Spleen (tissue), 7 donors: ENCODE measurements around the gene PSMG1.

Source experiments
- CTCF ChIP-seq, 11 experiments: fragments of 200-600 bp in 7 of 11; fragments of 450-650 bp in 4 of 11; sonication (generic) in 4 of 11; IDR thresholded peaks in 8 of 11; conservative IDR thresholded peaks in 3 of 11; 1 replicate in 7 of 11; 2 replicates in 4 of 11; pipeline versions ENCODE4 v1.4.0 to v1.8.0; 2016 to 2021; ENCODE audit warnings: antibody characterized with exemption in 11 of 11, inconsistent platforms in 4 of 11, mild to moderate bottlenecking in 1 of 11
- POLR2A ChIP-seq, 3 donors: fragments of 450-650 bp; IDR thresholded peaks; one replicate each; pipeline ENCODE4 v1.5.1; 2017; ENCODE audit warnings: antibody characterized with exemption in 3 of 3, mild to moderate bottlenecking in 1 of 3
- POLR2AphosphoS5 ChIP-seq, 3 donors: sonication (generic); formaldehyde crosslinking; IDR thresholded peaks; one replicate each; pipeline ENCODE4 v1.5.1; 2017; ENCODE audit warnings: antibody characterized with exemption in 3 of 3
- donor health status: DM: no; HTN: no; CAD: no; lungs with moderate emphysema.
- donor health status: DM: no; HTN: no; CAD: no.
- donor health status: DM: no; HTN: no; CAD: no.

- no peak for TF ChIP-seq CTCF (IDR thresholded peaks at IDR 0.05 in 8 of 11, conservative IDR thresholded peaks at IDR 0.05 in 3 of 11)
- TF ChIP-seq POLR2A (IDR thresholded peaks at IDR 0.05) = no peak
- TF ChIP-seq POLR2AphosphoS5 (IDR thresholded peaks at IDR 0.05) = no peak
These were observed 36.9 kb upstream of the PSMG1 start for GRCh38 chr21:39220150-39220549.
